Mucosa of gallbladder (tissue), 1 donor: ENCODE measurements around the gene HIF1AN. TPM values are rescaled to one million over a fixed set of nuclear protein-coding genes. Genes with fewer than 3 reads are reported as not detected.
"Not testable (repeated sequence)": the region's sequence is repeated elsewhere in the genome, so short reads cannot be mapped to it uniquely, and the experiment has no call there.

Experiments used
- DNase-seq: peaks from one replicate; pipeline ENCODE4 v3.0.0-alpha.2; 2020; ENCODE audit warnings: low spot score
- total RNA-seq: library from RNA; stranded (reverse); gene quantifications from one replicate; pipeline ENCODE4 v1.2.1, GENCODE V29; 2021
- donor health status: DM: no; HTN: no; CAD: no.

The HIF1AN gene
- total RNA-seq, 1 donor from 2014 or later = 46.4 TPM

DNA sequence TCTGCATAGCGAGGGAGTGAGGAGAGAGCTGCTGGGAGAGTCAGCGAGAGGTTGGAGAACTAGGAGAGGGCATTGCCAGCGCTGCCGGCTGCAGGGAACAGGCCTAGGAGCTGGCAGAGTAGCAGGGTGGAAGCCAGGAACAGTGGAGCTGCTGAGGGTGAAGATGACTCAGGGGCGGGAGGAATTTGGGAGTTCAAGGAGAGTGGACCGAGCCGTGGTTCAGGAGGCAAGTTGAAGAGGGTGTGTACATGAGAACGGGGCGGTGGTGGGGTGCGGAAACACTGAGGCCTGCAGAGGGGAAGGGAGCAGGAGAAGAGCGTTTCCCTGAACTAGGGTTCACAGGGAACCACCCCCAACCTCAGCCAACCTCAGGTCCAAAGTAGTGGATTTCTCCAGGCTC, 31.5 kb downstream of the HIF1AN start:
- no peak for DNase-seq

GRCh38 chr10:100567826-100568225, 32.1 kb downstream of the HIF1AN start:
- no peak for DNase-seq

- no peak for DNase-seq
Observed at GRCh38 chr10:100568912-100569311, 33.2 kb downstream of the HIF1AN start.

GRCh38 chr10:100569687-100570481, 34.1 kb downstream of the HIF1AN start:
- DNase-seq = no peak

- no peak for DNase-seq
Observed at GRCh38 chr10:100570506-100570905, 34.8 kb downstream of the HIF1AN start.

DNA sequence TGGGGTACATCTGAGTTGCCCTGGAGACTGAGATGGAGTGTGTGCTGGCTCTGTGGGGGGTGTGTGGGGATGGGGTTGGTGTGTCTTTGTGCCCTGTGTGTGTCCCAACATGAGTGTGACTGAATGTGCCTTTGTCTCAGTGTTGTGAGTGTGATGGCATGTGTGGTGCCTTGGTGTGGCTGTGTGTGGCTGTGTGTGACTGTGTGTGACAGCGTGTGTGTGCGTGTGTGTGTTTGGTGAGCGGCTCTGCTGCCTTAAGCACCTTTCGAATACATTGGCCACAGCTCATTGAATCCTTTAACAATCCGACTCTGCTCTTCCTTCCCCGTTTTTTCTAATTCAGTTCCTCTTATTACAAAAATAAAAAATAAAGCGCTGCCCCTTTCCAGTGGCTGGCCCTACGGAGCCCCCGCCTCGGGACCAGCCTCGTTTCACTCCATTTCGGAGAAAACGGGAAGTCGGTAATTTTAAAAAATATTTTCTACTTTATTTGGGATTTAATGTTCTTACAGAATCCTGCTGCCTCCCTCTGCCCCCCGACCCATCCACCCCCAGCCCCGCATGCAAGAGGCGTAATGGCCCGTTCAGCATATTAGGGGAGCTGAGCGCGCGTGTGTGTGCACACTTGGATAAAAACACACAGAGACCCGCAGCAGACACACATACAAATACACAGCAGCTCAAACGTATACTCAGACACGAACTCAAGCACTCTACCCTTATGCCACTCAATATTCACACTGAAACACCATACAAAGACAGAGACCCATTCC, 35.5 kb downstream of the HIF1AN start:
- no peak for DNase-seq

- DNase-seq = not testable (repeated sequence)
Observed at GRCh38 chr10:100575146-100575545, 39.4 kb downstream of the HIF1AN start.

DNA sequence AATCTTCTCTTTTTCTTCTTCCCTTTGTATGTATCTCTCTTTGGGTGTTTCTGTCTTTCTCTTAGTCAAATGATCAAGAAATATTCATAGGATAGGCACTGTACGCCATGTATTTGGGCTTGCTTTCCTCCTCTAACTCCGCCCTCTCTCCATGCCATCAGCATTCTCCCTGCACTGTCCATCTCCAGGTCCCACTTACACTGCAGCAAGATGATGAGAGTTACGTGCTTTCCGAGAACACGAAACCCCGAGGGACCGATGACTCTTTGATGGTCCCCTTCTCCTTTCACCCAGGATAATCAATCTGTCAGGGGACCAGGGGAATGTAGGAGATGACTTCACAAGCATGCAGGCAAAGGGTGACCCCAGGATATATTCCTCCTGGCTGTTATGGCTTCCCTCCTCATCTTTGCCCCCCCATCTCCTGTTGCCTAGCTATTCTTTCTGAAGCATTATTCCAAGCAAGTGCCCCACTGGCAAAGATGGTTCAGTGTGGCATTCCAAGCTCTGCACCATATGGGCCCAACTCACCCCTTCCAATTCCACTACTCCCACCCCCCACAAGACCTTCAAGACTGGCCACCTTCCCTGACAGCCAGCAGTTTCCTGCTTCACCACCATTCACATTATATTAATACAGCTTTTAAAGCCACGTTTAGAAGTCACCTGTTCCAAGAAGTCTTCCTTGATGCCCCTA, 40.0 kb downstream of the HIF1AN start:
- DNase-seq = no peak

GRCh38 chr10:100576282-100576635, 40.5 kb downstream of the HIF1AN start:
- DNase-seq = no peak

- DNase-seq = no peak
Observed at GRCh38 chr10:100579261-100580090, 43.7 kb downstream of the HIF1AN start.

GRCh38 chr10:100586959-100587358, 51.2 kb downstream of the HIF1AN start:
- no peak for DNase-seq

GRCh38 chr10:100598166-100598565, 62.4 kb downstream of the HIF1AN start:
- DNase-seq = no peak

GRCh38 chr10:100600218-100600617, 64.5 kb downstream of the HIF1AN start:
- no peak for DNase-seq

DNA sequence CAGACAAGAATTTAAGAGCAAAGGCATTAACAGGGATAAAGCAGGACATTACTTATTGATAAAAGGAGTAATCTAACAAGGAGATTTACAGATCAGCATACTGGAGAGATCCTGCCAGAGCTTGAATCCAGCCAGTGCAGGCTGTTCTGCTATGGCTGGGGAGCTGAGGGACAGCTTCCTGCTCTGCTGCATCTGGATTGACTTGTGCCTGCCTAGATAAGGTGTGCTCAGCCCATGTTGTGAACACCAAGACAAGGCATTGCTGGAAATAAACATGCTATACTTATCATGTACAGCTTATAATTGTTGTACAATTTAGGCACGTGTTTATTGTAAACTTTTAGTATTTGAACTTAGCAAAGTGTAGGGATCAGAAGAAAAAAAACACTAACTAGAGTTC, 71.7 kb downstream of the HIF1AN start:
- no peak for DNase-seq

Other genes with a start within 250 kb of the HIF1AN start
- 25.5 TPM for gene BLOC1S2, start 249.3 kb upstream of the HIF1AN start, total RNA-seq
- not detected for gene PKD2L1, start 205.7 kb upstream of the HIF1AN start, total RNA-seq
- 97.0 TPM for gene SCD, start 188.7 kb upstream of the HIF1AN start, total RNA-seq
- not detected for gene WNT8B, start 72.9 kb upstream of the HIF1AN start, total RNA-seq
- gene SEC31B, start 16.1 kb upstream of the HIF1AN start, total RNA-seq = 13.5 TPM
- gene NDUFB8, start 6.1 kb upstream of the HIF1AN start, total RNA-seq = 140 TPM
- not detected for gene PAX2, start 209.6 kb downstream of the HIF1AN start, total RNA-seq